CD4-positive, CD25-positive, alpha-beta regulatory T cell (primary cell): ENCODE results near the gene CC2D1B. TPM values are rescaled to one million over a fixed set of nuclear protein-coding genes. Genes with fewer than 3 reads are reported as not detected.

Experiments
- ATAC-seq, 2 donors: fragments of 150-1000 bp; cut with Tn5 transposase; one replicate each; pipeline ENCODE4 v1.10.0; 2021; ENCODE audit warnings: low read depth in 2 of 2, moderate number of reproducible peaks in 2 of 2, moderate library complexity in 1 of 2
- DNase-seq, 3 donors: peaks; one replicate each; pipeline versions ENCODE4 v3.0.0 to v3.0.0-alpha.2; 2012 to 2022; ENCODE audit warnings: mixed read lengths in 1 of 3
- H3K27ac ChIP-seq: one replicate; pipeline ENCODE4 v1.7.0; 2013; ENCODE audit warnings: mild to moderate bottlenecking, low read length; ENCODE audit not compliant: insufficient read depth, poor library complexity, severe bottlenecking
- H3K27me3 ChIP-seq: one replicate; pipeline ENCODE4 v1.7.0; 2013; ENCODE audit warnings: low read length; ENCODE audit not compliant: control insufficient read depth, insufficient read depth
- H3K36me3 ChIP-seq: one replicate; pipeline ENCODE4 v1.7.0; 2013; ENCODE audit warnings: mild to moderate bottlenecking, low read length, moderate library complexity; ENCODE audit not compliant: control insufficient read depth, insufficient read depth
- H3K4me1 ChIP-seq: 2 replicates; pipeline ENCODE4 v1.7.0; 2013; ENCODE audit warnings: mild to moderate bottlenecking, low read length; ENCODE audit not compliant: insufficient read depth, control insufficient read depth, poor library complexity, severe bottlenecking
- H3K4me3 ChIP-seq: one replicate; pipeline ENCODE4 v1.7.0; 2013; ENCODE audit warnings: low read depth, mild to moderate bottlenecking, low read length, moderate library complexity
- H3K9me3 ChIP-seq, 2 experiments: 1 replicate in 1 of 2; 2 replicates in 1 of 2; pipeline ENCODE4 v1.7.0; 2013; ENCODE audit warnings: low read length in 2 of 2, mild to moderate bottlenecking in 1 of 2, moderate library complexity in 1 of 2; ENCODE audit not compliant: control insufficient read depth in 2 of 2
- H3K27ac Mint-ChIP-seq, 3 donors: one replicate each; pipeline ENCODE4 v1.8.0; 2020 to 2022; ENCODE audit warnings: mild to moderate bottlenecking in 3 of 3, mixed read lengths in 3 of 3, moderate library complexity in 2 of 3
- H3K27me3 Mint-ChIP-seq: one replicate; pipeline ENCODE4 v1.8.0; 2022; ENCODE audit warnings: mild to moderate bottlenecking, mixed read lengths
- H3K36me3 Mint-ChIP-seq: one replicate; pipeline ENCODE4 v1.8.0; 2020; ENCODE audit warnings: mixed read lengths
- H3K4me1 Mint-ChIP-seq, 4 donors: one replicate each; pipeline ENCODE4 v1.8.0; 2020 to 2022; ENCODE audit warnings: mixed read lengths in 4 of 4, mild to moderate bottlenecking in 1 of 4
- H3K4me3 Mint-ChIP-seq, 4 donors: one replicate each; pipeline ENCODE4 v1.8.0; 2020 to 2022; ENCODE audit warnings: mild to moderate bottlenecking in 4 of 4, mixed read lengths in 4 of 4, moderate library complexity in 3 of 4
- H3K9me3 Mint-ChIP-seq, 7 donors: one replicate each; pipeline ENCODE4 v1.8.0; 2020 to 2022; ENCODE audit warnings: mixed read lengths in 7 of 7, mild to moderate bottlenecking in 3 of 7, moderate library complexity in 2 of 7
- polyA plus RNA-seq, 4 donors: library from polyadenylated mRNA; unstranded; fragments of 300-500 nt; fragmentation: Illumina TruSeq; gene quantifications; one replicate each; pipeline ENCODE4 v1.2.3, GENCODE V29; 2021
- total RNA-seq: library from RNA; stranded (reverse); gene quantifications from one replicate; pipeline ENCODE4 v1.2.3, GENCODE V29; 2022

The CC2D1B gene
- total and polyA plus RNA-seq, 5 donors from 2014 or later: 4.1 to 51.4 (median 5.9) TPM

DNA sequence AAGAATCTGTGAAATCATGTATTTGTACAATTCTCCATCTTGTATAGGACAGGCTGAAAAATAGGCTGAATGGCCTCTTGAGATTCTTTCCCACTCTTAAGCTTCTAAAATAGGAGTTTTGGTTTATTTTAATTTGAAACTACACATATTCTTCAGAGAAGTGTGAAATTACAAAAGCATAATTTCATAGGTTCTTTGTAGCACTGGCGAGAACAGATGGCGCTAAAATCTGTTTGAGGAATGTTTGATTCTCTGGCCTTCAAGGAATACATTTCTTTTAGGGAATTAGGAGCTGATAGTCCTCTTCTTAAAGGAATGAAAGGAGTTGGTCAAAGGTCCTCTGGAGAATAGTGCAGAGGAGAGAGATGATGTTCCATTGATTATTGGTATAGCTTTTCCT is 44.9 kb downstream of the CC2D1B start:
- Mint-ChIP-seq H3K27ac (no peak overlapping the region), H3K36me3 (no peaks in the 10 kb centered on the region), H3K9me3 (peaks cover 0 to 2% (median 0%) of the 10 kb centered on the region in 7 donors), H3K4me3 (no peak overlapping the region), H3K4me1 (no peaks in the 10 kb centered on the region), H3K27me3 (peaks cover 26% of the 10 kb centered on the region)
- ATAC-seq (no peak), DNase-seq (no peak)
- H3K27me3 ChIP-seq: peaks cover 2% of the 10 kb centered on the region
- H3K4me1 ChIP-seq: no peaks in the 10 kb centered on the region
- H3K36me3 ChIP-seq: no peaks in the 10 kb centered on the region
- no peak overlapping the region for H3K4me3 ChIP-seq
- H3K27ac ChIP-seq: no peak overlapping the region
- no peaks in the 10 kb centered on the region for H3K9me3 ChIP-seq

DNA sequence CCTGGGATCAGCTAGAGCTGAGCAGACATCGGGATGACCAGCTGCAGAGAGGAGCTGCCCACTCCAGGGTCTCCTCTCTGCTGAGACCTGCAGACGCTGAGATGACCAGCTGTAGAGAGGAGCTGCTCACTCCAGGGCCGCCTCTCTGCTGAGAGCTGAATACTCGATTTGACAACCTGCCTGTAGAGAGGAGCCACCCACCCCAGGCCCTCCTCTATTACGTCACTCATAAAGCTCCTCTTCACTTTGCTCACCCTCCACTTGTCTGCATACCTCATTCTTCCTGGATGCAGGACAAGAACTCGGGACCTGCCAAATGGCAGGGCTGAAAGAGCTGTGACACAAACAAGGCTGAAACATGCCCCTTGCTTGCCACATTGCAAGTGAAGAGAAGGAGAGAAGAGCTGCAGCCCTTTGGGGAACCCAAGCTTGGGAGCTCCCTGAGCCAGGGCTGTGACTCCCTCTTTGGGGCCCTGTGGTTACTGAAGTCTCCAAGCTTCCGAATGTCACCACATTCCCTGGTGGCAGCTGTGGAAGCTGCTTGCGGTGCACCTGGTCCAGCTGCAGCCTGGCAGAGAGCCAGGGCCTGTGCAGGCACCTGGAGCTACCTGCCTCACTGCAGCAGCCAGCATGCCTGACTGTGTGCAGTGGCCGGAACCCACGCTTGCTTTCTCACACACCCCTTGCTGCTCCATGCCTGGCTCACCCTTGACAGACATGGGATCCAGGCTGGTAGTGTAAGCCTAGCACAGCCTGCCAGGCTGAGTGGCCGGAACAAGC is 59.6 kb downstream of the CC2D1B start:
- no peaks in the 10 kb centered on the region for H3K27me3 ChIP-seq
- Mint-ChIP-seq H3K4me1 (no peaks in the 10 kb centered on the region), H3K27ac (no peak overlapping the region), H3K36me3 (no peaks in the 10 kb centered on the region), H3K9me3 (no peaks in the 10 kb centered on the region), H3K27me3 (peaks cover 8% of the 10 kb centered on the region), H3K4me3 (no peak overlapping the region)
- no peaks in the 10 kb centered on the region for H3K36me3 ChIP-seq
- no peak for DNase-seq
- no peaks in the 10 kb centered on the region for H3K4me1 ChIP-seq
- no peak for ATAC-seq
- H3K9me3 ChIP-seq: no peaks in the 10 kb centered on the region
- H3K4me3 ChIP-seq: no peak overlapping the region
- H3K27ac ChIP-seq: no peak overlapping the region

DNA sequence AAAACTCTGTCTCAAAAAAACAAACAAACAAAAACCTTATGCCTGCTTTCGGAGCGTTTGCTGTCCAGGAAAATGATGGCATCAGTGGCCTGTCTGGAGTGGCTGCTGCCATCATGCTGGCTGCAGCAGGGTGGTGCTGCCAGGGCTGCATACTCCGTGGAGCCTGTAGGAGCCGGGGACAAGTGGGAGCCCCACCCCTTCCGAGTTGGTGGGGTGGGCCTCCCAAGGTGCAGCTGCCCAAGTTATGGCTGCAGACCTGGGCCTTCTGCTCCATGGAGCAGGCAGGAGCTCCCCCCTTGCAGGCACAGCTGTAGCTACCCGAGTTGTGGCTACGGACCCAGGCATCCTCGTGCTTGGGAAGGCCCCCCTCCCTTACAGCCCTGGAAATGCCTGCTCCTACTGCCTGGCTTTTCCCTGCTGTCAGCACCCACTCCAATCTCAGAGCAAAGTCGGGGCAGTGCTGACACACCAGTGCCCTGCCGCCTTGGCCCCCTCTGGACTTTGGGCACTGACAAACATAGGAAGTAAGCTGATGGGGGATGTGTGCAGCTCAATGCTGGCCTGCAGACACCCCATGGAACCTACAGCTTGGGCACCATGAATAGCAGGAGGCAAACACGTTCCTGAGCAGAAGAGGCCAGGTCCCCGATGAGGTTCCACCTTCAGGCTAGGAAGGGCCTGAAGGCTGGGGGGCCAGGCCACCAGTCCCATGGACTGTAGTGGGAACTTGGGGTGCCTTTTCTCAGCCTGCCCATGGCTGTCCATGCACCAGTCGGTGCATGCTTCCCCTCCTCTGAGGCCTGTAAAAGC is 60.4 kb downstream of the CC2D1B start:
- Mint-ChIP-seq H3K9me3 (peaks cover 0 to 1% (median 0%) of the 10 kb centered on the region in 7 donors), H3K4me1 (no peaks in the 10 kb centered on the region), H3K36me3 (no peaks in the 10 kb centered on the region), H3K4me3 (no peak overlapping the region), H3K27me3 (peaks cover 8% of the 10 kb centered on the region), H3K27ac (no peak overlapping the region)
- Histone ChIP-seq H3K4me1 (no peaks in the 10 kb centered on the region), H3K27me3 (no peaks in the 10 kb centered on the region), H3K27ac (no peak overlapping the region), H3K36me3 (no peaks in the 10 kb centered on the region), H3K9me3 (no peaks in the 10 kb centered on the region), H3K4me3 (no peak overlapping the region)
- ATAC-seq: no peak
- DNase-seq: no peak

Other genes with a start within 250 kb of the CC2D1B start
- 1.6 TPM for gene ZFYVE9, start 224.1 kb downstream of the CC2D1B start, total RNA-seq
- 1 to 10 TPM in 1 of 4 donors, under 1 TPM in 3; 0.26 to 1.4 (median 0.70) TPM for gene ZFYVE9, start 224.1 kb downstream of the CC2D1B start, polyA plus RNA-seq
- gene ORC1, start 38.2 kb upstream of the CC2D1B start, total RNA-seq: 3.0 TPM
- gene ORC1, start 38.2 kb upstream of the CC2D1B start, polyA plus RNA-seq: 1 to 10 TPM in 3 of 4 donors, under 1 TPM in 1; 0.32 to 2.4 (median 1.5) TPM
- 64.4 TPM for gene PRPF38A, start 38.4 kb upstream of the CC2D1B start, total RNA-seq
- 10 to 100 TPM; 38.9 to 43.6 (median 41.1) TPM for gene PRPF38A, start 38.4 kb upstream of the CC2D1B start, polyA plus RNA-seq
- 120 TPM for gene TUT4, start 186.9 kb upstream of the CC2D1B start, total RNA-seq
- 10 to 100 TPM; 24.9 to 32.3 (median 30.6) TPM for gene TUT4, start 186.9 kb upstream of the CC2D1B start, polyA plus RNA-seq
- 12.3 TPM for gene GPX7, start 236.2 kb upstream of the CC2D1B start, total RNA-seq
- 10 to 100 TPM; 31.8 to 43.5 (median 36.0) TPM for gene GPX7, start 236.2 kb upstream of the CC2D1B start, polyA plus RNA-seq